NCI-H2196 (cell line): Measurements from ENCODE around the gene FAM193B.
"Not testable (repeated sequence)": the region's sequence is repeated elsewhere in the genome, so short reads cannot be mapped to it uniquely, and the experiment has no call there.

Experiments
- DNase-seq: peaks from one replicate; lab custom pipeline; 2025; ENCODE audit not compliant: unreplicated experiment; lab: John Stamatoyannopoulos, UW

The FAM193B gene

GRCh38 chr5:177487975-177488374 is 66.4 kb downstream of the FAM193B start:
- no peak for DNase-seq

DNA sequence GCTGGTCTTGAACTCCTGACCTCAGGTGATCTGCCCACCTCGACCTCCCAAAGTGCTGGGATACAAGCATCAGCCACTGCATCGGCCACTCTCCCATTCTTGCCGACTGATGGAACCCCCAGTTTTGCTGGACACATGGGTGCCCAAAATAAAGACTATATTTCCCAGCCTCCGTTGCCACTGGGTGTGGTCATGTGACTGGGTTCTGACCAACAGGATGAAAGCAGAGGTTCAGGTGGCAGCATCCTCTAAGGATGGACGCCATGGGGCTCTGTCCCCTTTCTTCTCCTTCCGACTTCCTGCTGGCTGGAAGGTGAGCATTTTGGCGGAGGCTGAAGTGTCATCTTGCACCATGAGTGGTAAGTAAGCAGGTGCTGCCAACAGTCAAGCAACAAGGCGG is 67.2 kb downstream of the FAM193B start:
- no peak for DNase-seq

DNA sequence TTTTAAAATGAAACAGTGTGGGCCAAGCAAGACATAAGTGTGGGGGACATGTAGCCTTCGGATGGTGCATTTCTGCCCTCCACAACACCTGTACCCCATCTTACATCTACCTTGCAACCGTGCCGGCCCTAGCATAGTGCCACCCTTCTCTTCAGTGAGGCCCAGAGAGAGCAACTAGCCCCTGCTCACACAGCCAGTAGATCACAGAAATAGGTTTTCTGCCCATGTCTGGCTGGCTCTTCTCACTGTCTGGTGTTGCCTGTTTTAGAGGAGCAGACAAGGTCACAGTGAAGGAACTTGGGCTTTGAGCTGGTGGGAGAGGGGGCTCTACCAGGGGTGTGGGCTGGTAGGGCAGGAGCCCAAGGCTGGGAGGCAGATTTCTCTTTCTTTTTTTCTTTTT is 68.1 kb downstream of the FAM193B start:
- no peak for DNase-seq

DNA sequence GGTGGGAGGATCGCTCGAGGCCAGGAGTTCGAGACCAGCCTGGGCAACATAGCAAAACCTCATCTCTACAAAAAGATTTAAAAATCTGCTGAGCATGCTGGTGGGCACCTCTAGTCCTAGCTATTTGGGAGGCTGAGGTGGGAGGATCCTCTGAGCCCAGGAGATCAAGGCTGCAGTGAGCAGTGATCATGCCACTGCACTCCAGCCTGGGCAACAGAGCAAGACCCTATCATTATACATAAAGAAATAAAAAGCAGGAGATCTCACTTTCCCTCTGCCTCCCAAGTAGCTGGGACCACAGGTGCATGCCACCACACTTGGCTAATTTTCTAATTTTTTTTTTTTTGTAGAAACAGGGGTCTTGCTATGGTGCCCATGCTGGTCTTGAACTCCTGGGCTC is 68.6 kb downstream of the FAM193B start:
- not testable (repeated sequence) for DNase-seq

- no peak for DNase-seq
Measured at GRCh38 chr5:177484902-177485549, 69.3 kb downstream of the FAM193B start.

GRCh38 chr5:177483994-177484901 is 70.1 kb downstream of the FAM193B start:
- DNase-seq, result no peak

DNA sequence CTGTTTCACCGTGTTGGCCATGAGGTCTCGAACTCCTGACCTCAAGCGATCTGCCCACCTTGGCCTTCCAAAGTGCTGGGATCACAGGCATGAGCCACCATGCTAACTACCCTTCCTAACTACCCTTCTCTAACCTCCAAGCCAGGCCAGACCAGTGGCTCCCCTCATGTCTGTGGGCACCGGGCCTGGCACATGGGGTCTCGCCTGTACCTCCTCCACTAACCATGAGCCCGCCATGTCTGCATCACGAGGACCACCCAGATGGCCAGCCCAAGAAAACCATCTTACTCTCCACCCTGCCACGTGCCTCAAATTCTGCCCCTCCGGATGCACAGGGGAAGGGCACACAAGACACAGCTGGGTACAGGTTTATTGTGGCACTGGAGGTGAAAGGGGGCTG is 71.3 kb downstream of the FAM193B start:
- no peak for DNase-seq

DNA sequence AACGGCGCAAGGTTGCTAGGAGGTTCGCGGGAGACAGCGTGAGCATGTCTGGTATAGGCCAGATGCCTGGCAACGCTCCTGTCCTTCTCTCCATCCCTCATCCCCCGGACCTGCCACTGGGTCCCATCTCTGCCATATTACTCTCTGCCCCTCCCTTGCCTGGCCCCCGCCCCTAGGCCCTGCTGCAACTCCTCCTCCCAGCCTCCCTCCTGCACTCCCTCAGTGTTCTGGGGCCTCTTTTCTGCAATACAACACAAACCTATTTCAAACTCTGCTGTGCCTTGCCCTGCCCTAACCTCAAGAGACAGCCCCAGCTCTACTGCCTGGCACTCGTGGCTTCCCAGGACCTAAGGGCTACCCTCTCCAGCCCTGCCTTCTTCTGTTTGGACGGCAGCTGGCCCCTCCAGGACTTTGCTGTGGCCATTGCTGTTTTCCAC is 72.0 kb downstream of the FAM193B start:
- DNase-seq, result no peak

DNA sequence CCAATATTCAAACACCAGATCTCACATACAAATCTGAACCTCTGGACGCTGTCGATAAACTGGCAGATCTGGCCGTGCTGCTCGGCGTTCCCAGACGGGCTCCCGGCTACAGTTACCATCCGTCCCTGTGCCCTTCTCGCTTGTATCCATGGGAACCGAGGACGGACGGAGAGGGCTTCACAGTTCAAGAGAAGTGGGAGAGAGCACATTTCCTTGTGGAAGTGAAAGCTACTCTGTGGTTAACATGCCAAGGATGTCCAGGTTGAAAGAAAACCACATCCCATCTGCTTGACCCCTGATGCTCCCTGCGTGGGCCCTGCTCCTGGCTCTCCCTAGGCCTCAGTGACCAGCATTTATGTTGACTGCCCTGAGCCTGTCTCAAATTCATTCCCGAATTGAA is 74.6 kb downstream of the FAM193B start:
- no peak for DNase-seq

DNA sequence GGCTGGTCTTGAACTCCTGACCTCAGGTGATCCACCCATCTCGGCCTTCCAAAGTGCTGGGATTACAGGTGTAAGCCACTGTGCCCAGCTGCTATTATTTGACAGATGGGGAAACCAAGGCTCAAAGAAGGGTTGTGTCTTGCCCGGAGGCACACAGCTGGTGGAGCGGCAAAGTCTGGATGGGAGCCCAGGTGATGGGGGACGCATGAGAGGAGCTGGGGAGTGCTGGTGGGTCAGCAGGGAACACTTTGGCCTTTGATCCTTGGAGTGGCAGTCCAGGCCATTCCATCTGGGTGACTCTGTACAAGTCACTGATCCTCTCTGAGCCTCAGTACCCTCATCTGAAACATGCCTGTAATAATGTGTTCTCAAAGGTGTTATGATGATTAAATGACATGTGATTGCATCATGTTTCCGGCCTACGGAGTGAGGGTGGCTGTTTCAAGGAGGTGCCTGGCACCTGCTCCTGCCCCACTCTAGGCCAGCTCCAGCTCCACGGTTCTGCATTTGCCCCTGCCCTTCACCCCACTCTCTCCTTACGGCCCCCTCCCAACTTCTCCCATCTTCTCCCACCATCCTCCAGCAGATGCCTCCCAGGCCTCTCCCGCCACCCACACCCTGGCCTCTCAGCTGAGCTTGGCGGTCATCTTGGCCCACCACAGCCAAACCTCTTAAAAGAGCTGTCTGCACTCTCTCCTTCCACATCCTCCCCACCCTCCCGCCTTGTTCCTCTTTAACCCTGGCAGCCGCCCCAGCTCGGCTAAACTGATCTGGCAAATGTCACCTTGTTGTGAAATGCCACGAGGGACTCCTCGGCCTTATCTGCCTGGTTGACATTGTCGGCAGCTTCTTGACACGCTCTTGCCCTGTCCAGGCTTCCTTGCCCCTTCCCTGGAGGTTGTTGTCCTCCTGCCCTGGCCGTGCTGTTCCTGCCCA is 75.4 kb downstream of the FAM193B start:
- DNase-seq, result peak; percentile 60

DNA sequence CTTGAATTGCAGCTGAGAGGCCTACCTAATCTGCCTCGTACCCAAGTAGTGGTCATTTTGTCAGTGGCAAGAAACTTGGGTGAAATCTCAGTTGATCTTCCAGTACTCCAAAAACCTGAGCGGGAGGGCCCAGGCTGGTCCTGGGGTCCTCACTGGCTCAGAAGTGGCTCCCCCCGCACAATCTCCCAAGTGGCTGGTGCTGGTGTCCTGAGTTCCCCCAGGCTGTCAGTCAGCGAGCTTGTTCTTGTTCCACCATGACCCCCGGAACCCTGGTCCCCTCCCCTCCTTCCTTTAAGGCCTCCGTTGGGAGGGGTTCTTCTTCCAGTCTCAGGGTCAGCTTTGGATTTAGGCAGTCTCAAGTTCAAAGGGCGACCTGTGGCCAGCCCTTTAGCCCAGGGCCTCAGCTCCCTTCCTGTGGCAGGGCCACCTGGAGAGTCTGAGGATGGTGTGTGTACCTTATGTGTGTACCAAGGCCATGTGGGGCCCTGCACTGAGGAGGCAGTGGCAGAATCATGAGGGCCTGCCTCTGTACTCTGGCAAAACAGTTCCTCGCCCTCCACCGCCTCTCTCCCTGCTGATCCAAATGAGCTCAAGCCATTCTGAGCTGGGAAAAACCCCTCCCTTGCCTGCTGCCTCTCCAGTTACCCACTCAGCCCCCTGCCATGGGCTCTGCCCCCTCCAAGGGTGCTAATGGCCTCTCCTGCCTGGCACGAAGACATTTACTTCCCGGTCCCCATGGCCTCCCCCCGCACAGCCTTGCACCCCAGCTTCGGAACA is 76.5 kb downstream of the FAM193B start:
- no peak for DNase-seq

- DNase-seq, result no peak
Measured at GRCh38 chr5:177476531-177477233, 77.7 kb downstream of the FAM193B start.

DNA sequence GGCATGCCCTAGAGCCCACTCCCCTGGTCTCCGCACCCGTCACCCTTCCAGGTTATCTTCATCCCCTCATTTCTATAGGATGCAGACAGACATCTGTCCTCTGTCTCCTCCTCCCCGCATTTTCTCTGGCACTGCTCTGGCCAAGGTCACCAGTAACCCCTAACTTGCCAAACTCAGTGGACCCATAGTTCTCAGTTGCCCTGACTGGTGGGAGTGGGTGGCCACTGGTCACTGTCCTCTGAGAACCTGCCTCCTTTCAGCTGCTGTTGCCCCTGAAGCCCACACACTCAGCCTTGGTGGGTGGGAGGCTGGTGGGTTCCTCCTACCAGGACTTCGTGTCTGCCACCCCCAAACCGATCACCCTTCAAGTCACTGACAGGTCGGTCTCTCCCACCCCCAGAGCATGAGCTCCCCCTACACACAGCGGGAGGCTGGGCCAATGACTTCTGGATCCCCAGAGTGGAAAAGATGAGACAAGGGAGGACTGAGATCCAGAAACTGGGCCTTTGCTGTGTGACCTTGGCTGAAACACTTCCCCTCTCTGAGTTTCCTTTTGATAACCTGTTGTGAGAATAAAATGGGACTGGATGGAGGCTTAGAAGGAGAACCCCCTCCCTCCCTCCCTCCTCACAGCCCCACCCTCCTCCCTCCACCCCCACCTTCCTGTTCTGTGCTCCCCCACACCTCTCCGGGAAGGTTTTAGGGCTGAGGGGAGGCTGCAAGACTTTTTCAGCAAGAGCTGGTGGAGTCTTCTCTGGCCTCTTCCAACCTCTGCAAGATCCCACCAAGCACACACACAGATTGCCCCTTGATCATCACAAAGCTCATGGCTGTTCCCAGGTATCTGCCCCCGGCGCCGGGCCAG is 78.6 kb downstream of the FAM193B start:
- DNase-seq, result no peak

- DNase-seq, result no peak
Measured at GRCh38 chr5:177474846-177475562, 79.4 kb downstream of the FAM193B start.

DNA sequence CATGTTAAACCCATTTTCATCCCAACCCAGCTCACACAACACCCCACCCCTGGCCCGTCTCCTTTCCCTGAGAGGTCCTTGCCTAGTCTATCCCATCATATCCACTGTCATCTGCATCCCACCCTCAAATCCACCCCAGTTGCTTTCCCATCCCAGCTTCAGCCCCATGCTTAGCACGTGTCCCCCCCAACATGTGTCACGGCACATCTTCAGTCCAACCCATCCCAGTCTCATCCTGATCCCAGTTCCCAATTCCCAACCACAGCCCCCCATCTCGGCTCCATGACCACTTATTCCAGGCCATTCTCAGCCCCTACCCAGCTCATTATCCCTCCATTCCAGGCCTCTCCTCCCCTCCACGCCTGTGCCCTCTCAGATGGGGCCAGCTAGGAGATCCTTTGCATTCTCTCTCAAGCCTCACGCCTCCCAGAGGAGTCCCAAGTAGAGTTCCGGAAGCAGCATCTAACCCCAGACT is 80.3 kb downstream of the FAM193B start:
- DNase-seq, result no peak

- peak; percentile 69 for DNase-seq
Measured at GRCh38 chr5:177473443-177474001, 80.8 kb downstream of the FAM193B start, which contains the start of gene DBN1. Gene DBN1, minus strand, starts transcription at chr5:177473634. Its CDS starts 113 bp downstream, at chr5:177473521.
